HAP-1 (cell line): ENCODE measurements around the gene EEFSEC.

Experiments
- DNase-seq, 2 experiments: peaks; one replicate each; pipeline ENCODE4 v3.0.0-alpha.2; 2016 to 2020; ENCODE audit warnings: low spot score in 2 of 2
- H3K27me3 ChIP-seq: fragments of 250-450 bp; sonication (Bioruptor Pico); 2 replicates; pipeline ENCODE4 v1.5.1; 2020; ENCODE audit warnings: low read depth, mild to moderate bottlenecking, moderate library complexity
- H3K36me3 ChIP-seq: fragments of 250-450 bp; sonication (Bioruptor Pico); replicated peaks from 2 replicates; pipeline ENCODE4 v1.5.1; 2020; ENCODE audit warnings: mild to moderate bottlenecking
- H3K4me1 ChIP-seq: fragments of 250-450 bp; sonication (Bioruptor Pico); 2 replicates; pipeline ENCODE4 v1.5.1; 2020; ENCODE audit warnings: mild to moderate bottlenecking
- H3K4me3 ChIP-seq: fragments of 250-450 bp; sonication (Bioruptor Pico); 2 replicates; pipeline ENCODE4 v1.5.1; 2020; ENCODE audit warnings: mild to moderate bottlenecking, moderate library complexity
- H3K9me3 ChIP-seq: fragments of 250-450 bp; sonication (Bioruptor Pico); 2 replicates; pipeline ENCODE4 v1.5.1; 2020; ENCODE audit warnings: mild to moderate bottlenecking, moderate library complexity
- in situ Hi-C: fragments of 300-500 bp; cut with MboI; formaldehyde crosslinking; loops from 3 replicates; pipeline ENCODE4 v1.14.3; 2020; ENCODE audit warnings: low sequenced_read_pairs, inconsistent platforms, mixed read lengths

Gene EEFSEC

GRCh38 chr3:128167973-128168674, 14.8 kb downstream of the EEFSEC start:
- Histone ChIP-seq H3K36me3 (no peaks in the 10 kb centered on the region; the same call in 1 of the 2 replicates), H3K27me3 (no peaks in the 10 kb centered on the region), H3K4me1 (no peaks in the 10 kb centered on the region; the same call in 1 of the 2 replicates), H3K4me3 (no peak overlapping the region), H3K9me3 (no peaks in the 10 kb centered on the region)
- DNase-seq = no peak
- in situ Hi-C loops = no loop called here

DNA sequence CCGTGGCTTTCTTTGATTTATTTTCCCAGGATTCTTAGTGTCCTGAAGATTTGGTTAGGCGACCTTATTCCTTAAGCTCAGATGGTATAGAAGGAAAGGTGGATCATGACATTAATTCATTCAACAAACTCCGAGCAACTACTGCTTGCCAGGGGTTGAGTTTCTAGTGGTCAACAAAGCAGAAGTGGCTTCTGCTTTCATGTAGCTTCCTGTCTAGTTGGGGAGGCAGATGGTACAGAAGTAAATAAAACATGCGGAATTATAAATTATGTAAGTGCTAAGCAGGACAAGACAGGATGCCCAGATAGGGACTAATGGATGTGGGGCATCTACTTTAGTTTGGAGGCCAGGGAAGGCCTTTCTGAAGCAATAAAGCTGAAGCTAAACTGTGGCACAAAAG, 15.6 kb downstream of the EEFSEC start:
- in situ Hi-C loops = no loop called here
- no peaks in the 10 kb centered on the region; the same call in 1 of the 2 replicates for H3K4me1 ChIP-seq

GRCh38 chr3:128170866-128171516, 17.7 kb downstream of the EEFSEC start:
- peak; percentile 62 to 76 for DNase-seq
- in situ Hi-C loops = no loop called here
- no peaks in the 10 kb centered on the region for H3K27me3 ChIP-seq
- H3K36me3 ChIP-seq = no peaks in the 10 kb centered on the region; the same call in 1 of the 2 replicates
- H3K9me3 ChIP-seq = no peaks in the 10 kb centered on the region
- H3K4me1 ChIP-seq = no peaks in the 10 kb centered on the region; the same call in 1 of the 2 replicates
- H3K4me3 ChIP-seq = no peak overlapping the region

More for the DNA sequence above, 15.6 kb downstream of the EEFSEC start:
- H3K27me3 ChIP-seq = no peaks in the 10 kb centered on the region
- no peak overlapping the region for H3K4me3 ChIP-seq
- DNase-seq = no peak
- H3K9me3 ChIP-seq = no peaks in the 10 kb centered on the region
- H3K36me3 ChIP-seq = no peaks in the 10 kb centered on the region; the same call in 1 of the 2 replicates

GRCh38 chr3:128173200-128173599, 19.9 kb downstream of the EEFSEC start:
- no peaks in the 10 kb centered on the region for H3K9me3 ChIP-seq
- no peaks in the 10 kb centered on the region; the same call in 1 of the 2 replicates for H3K36me3 ChIP-seq
- no peaks in the 10 kb centered on the region for H3K27me3 ChIP-seq
- DNase-seq = no peak
- peaks cover 9% of the 10 kb centered on the region for H3K4me1 ChIP-seq
- in situ Hi-C loops = no loop called here
- H3K4me3 ChIP-seq = no peak overlapping the region

- H3K9me3 ChIP-seq = no peaks in the 10 kb centered on the region
- H3K36me3 ChIP-seq = no peaks in the 10 kb centered on the region; the same call in 1 of the 2 replicates
- no peaks in the 10 kb centered on the region for H3K27me3 ChIP-seq
- DNase-seq = no peak
- in situ Hi-C loops = no loop called here
- H3K4me1 ChIP-seq = peaks cover 13% of the 10 kb centered on the region
- H3K4me3 ChIP-seq = no peak overlapping the region
Measured at GRCh38 chr3:128173849-128174248, 20.6 kb downstream of the EEFSEC start.

GRCh38 chr3:128174675-128175590, 21.7 kb downstream of the EEFSEC start:
- peaks cover 17% of the 10 kb centered on the region for H3K4me1 ChIP-seq
- in situ Hi-C loops = no loop called here

DNA sequence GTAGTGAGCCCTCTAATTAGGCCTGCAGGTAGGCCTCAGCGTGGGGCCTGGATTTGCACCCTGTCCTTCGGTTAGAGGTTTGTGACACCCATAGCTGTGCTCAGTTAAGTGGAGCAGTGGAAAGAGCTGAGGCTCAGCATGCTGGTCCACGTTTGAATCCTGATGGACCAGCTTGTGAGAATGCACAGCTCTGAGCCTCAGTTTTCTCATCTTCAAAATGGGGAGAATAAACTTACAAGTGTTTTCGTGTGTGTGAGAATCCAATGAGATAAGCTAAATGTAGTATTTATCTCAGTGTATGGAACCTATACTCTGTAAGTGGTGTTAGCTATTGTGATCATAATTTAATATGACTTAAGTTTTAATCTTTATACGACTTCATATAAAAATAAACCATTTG, 22.5 kb downstream of the EEFSEC start:
- Histone ChIP-seq H3K36me3 (no peaks in the 10 kb centered on the region; the same call in 1 of the 2 replicates), H3K4me3 (no peak overlapping the region), H3K27me3 (no peaks in the 10 kb centered on the region), H3K9me3 (no peaks in the 10 kb centered on the region), H3K4me1 (peaks cover 17% of the 10 kb centered on the region)
- in situ Hi-C loops = no loop called here
- DNase-seq = no peak

More at GRCh38 chr3:128174675-128175590, 21.7 kb downstream of the EEFSEC start:
- Histone ChIP-seq H3K9me3 (no peaks in the 10 kb centered on the region), H3K36me3 (no peaks in the 10 kb centered on the region; the same call in 1 of the 2 replicates), H3K4me3 (no peak overlapping the region), H3K27me3 (no peaks in the 10 kb centered on the region)
- no peak for DNase-seq

DNA sequence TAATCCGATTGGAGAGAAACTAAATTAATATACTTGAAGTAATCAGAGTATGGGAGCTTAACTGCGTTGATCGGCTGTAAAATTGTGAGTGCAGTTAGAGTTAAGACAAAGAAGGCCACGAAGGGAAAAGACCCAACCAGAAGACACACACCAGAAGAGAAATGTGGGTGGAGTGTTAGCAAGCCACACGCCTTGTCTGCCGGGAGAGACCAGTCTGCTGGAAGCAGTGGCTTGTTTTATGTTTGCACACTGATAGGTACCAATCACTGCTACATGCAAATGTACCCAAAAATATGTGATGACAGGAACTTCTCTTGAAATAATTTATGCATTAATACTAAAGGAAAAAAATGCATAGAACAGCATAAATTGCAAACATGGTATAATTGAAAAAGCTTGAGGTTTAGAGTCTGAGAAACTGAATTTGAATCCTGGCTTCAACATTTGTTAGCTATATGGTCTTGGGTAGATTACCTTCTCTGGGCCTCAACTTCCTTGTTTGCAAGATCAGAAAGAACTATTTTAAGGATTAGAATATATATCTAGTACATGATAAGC, 23.1 kb downstream of the EEFSEC start:
- in situ Hi-C loops = no loop called here
- Histone ChIP-seq H3K4me3 (no peak overlapping the region), H3K9me3 (no peaks in the 10 kb centered on the region), H3K27me3 (no peaks in the 10 kb centered on the region), H3K4me1 (peaks cover 17% of the 10 kb centered on the region), H3K36me3 (no peaks in the 10 kb centered on the region; the same call in 1 of the 2 replicates)
- DNase-seq = no peak

GRCh38 chr3:128177865-128178264, 24.6 kb downstream of the EEFSEC start:
- no peak for DNase-seq
- no peaks in the 10 kb centered on the region for H3K27me3 ChIP-seq
- no peaks in the 10 kb centered on the region for H3K9me3 ChIP-seq
- in situ Hi-C loops = no loop called here
- H3K4me1 ChIP-seq = peaks cover 17% of the 10 kb centered on the region
- no peak overlapping the region for H3K4me3 ChIP-seq
- H3K36me3 ChIP-seq = no peaks in the 10 kb centered on the region

DNA sequence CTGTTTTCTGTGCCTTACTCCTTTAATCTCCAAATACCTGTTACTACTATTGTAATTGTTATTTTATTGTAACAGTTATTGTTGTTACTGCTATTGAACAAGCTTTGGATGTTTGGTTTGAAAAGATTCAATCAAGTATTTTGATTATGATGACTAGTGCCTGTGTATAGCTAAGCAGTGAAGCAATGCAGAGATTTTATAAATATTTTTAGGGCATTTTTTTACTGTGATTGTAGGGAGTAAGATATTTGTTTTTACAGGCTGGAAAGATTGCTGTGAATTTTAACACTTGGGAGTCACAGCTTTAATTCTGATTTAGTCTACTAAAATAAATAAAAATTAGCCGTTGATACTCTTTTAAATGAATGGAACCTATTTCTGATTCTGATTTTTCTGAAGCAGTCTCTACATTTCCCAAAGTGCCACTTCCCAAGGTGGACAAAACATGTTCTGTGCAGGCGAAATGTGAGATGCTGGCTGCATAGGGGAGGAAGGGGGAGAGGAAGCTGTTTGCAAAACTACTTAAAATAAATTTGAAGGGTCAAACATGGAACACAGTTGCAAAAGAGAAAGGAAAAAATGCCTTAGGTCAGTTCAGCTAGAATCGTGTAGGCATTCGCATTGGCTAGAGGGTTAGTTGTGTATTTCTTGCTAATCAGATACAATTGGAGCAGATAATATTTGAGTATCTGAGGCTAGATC, 25.7 kb downstream of the EEFSEC start:
- no peaks in the 10 kb centered on the region for H3K9me3 ChIP-seq
- no peaks in the 10 kb centered on the region for H3K36me3 ChIP-seq
- H3K4me3 ChIP-seq = no peak overlapping the region
- peaks cover 17% of the 10 kb centered on the region for H3K4me1 ChIP-seq
- H3K27me3 ChIP-seq = no peaks in the 10 kb centered on the region
- no peak for DNase-seq
- in situ Hi-C loops = no loop called here

DNA sequence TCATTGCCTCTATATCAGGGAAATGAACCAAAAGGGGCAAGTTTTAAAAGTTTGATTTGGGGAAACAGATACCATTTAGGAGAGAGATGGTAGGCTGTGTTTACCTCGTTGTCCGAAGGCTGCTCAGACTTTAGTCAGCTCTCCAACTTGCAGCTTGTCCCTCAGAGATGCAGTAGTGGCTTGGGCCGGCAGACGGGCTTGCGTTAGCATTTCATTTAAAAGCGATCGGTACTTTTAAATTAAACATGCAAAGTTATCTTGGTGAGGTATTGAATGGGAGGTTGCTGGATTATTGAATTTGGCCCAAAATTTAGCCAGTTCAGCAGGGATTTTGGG, 26.2 kb downstream of the EEFSEC start:
- H3K4me1 ChIP-seq = peaks cover 17% of the 10 kb centered on the region
- no peaks in the 10 kb centered on the region for H3K9me3 ChIP-seq
- no peaks in the 10 kb centered on the region for H3K27me3 ChIP-seq
- DNase-seq = no peak
- H3K4me3 ChIP-seq = no peak overlapping the region
- in situ Hi-C loops = no loop called here
- H3K36me3 ChIP-seq = no peaks in the 10 kb centered on the region

DNA sequence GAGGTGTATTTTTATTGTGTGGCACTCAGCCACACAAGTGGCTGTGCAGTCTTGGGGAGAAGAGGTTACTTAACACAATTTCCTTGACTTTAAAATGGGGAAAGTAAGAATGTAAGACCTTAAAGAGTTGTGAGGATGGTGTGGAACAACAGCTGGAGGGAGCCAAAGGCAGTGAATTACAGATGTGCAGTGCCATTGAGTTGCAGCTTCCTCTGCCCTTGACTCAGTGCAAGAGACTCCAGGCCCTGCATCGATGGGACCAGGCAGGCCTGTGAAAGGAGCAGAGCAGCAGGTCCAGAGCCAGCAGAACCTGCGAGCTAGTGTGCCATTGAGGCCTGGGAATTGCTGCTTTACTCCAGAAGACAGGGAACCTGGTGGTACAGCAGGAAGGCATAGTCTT, 27.2 kb downstream of the EEFSEC start:
- no peak overlapping the region for H3K4me3 ChIP-seq
- in situ Hi-C loops = no loop called here
- H3K27me3 ChIP-seq = no peaks in the 10 kb centered on the region
- DNase-seq = no peak
- H3K4me1 ChIP-seq = peaks cover 17% of the 10 kb centered on the region
- H3K36me3 ChIP-seq = no peaks in the 10 kb centered on the region
- no peaks in the 10 kb centered on the region for H3K9me3 ChIP-seq

GRCh38 chr3:128180913-128181312, 27.6 kb downstream of the EEFSEC start:
- Histone ChIP-seq H3K27me3 (no peaks in the 10 kb centered on the region), H3K36me3 (no peaks in the 10 kb centered on the region), H3K4me3 (no peak overlapping the region), H3K9me3 (no peaks in the 10 kb centered on the region), H3K4me1 (peaks cover 17% of the 10 kb centered on the region)
- DNase-seq = no peak
- in situ Hi-C loops = no loop called here
